Natural killer cell (primary cell): ENCODE data around the gene SERPINB10. TPM values are rescaled to one million over a fixed set of nuclear protein-coding genes. Genes with fewer than 3 reads are reported as not detected.

Experiments
- ATAC-seq, 3 donors: fragments of 150-1000 bp in 2 of 3; fragments of 200-7000 bp in 1 of 3; cut with Tn5 transposase; 1 replicate in 1 of 3; 2 replicates in 2 of 3; pipeline ENCODE4 v1.10.0; 2021; ENCODE audit warnings: mild to moderate bottlenecking in 2 of 3, moderate library complexity in 2 of 3
- DNase-seq, 2 donors: peaks; one replicate each; pipeline versions ENCODE4 v3.0.0 to v3.0.0-alpha.2; 2013 to 2021; ENCODE audit warnings: mixed read lengths in 1 of 2
- H3K27ac ChIP-seq: one replicate; pipeline ENCODE4 v1.5.1; 2013; ENCODE audit warnings: mild to moderate bottlenecking, low read length
- H3K27me3 ChIP-seq: one replicate; pipeline ENCODE4 v1.6.1; 2013; ENCODE audit warnings: low read length; ENCODE audit not compliant: control insufficient read depth, insufficient read depth
- H3K36me3 ChIP-seq: one replicate; pipeline ENCODE4 v1.6.1; 2013; ENCODE audit warnings: low read length; ENCODE audit not compliant: control insufficient read depth, insufficient read depth
- H3K4me1 ChIP-seq: one replicate; pipeline ENCODE4 v1.6.1; 2013; ENCODE audit warnings: low read length; ENCODE audit not compliant: control insufficient read depth, insufficient read depth
- H3K4me3 ChIP-seq: one replicate; pipeline ENCODE4 v1.5.1; 2013; ENCODE audit warnings: low read length
- H3K9me3 ChIP-seq: one replicate; pipeline ENCODE4 v1.6.1; 2013; ENCODE audit warnings: low read length; ENCODE audit not compliant: control insufficient read depth, insufficient read depth
- H3K27ac Mint-ChIP-seq, 2 donors: one replicate each; pipeline ENCODE4 v1.8.0; 2022; ENCODE audit warnings: mild to moderate bottlenecking in 2 of 2, mixed read lengths in 2 of 2, moderate library complexity in 1 of 2
- H3K27me3 Mint-ChIP-seq, 2 donors: one replicate each; pipeline ENCODE4 v1.8.0; 2022; ENCODE audit warnings: low read depth in 2 of 2, mixed read lengths in 2 of 2
- H3K36me3 Mint-ChIP-seq: one replicate; pipeline ENCODE4 v1.8.0; 2022; ENCODE audit warnings: mixed read lengths
- H3K4me1 Mint-ChIP-seq, 2 donors: one replicate each; pipeline ENCODE4 v1.8.0; 2022; ENCODE audit warnings: mixed read lengths in 2 of 2
- H3K4me3 Mint-ChIP-seq: one replicate; pipeline ENCODE4 v1.8.0; 2022; ENCODE audit warnings: mild to moderate bottlenecking, moderate library complexity, mixed read lengths
- H3K9me3 Mint-ChIP-seq, 2 donors: one replicate each; pipeline ENCODE4 v1.8.0; 2022; ENCODE audit warnings: mixed read lengths in 2 of 2
- WGBS: methylation state at CpG from one replicate; pipeline ENCODE4 v1.1.7; 2013; ENCODE audit warnings: missing lambda C conversion rate; ENCODE audit not compliant: insufficient coverage; 5-methylcytosine and 5-hydroxymethylcytosine counted together
- intact Hi-C: fragments of 100-400 bp; cut with micrococcal nuclease; formaldehyde crosslinking; loops from one replicate; pipeline ENCODE4 v1.14.2; 2022
- total RNA-seq, 4 donors: library from RNA; stranded (reverse); fragments of 120-200 nt in 1 of 4; gene quantifications; one replicate each; pipeline versions ENCODE4 v1.2.3 to v1.2.4, GENCODE V29; 2013 to 2022
- TF ChIP-seq, protein P1 (sequence below): fragments of 200-600 bp; IDR thresholded peaks from one replicate; pipeline ENCODE4 v1.8.0; 2022; ENCODE audit warnings: antibody characterized with exemption

The SERPINB10 gene
- total RNA-seq, 3 donors from 2014 or later (not counting 1 experiment from before 2014, with no cell fraction given): 0.43 TPM; not detected in 2

DNA sequence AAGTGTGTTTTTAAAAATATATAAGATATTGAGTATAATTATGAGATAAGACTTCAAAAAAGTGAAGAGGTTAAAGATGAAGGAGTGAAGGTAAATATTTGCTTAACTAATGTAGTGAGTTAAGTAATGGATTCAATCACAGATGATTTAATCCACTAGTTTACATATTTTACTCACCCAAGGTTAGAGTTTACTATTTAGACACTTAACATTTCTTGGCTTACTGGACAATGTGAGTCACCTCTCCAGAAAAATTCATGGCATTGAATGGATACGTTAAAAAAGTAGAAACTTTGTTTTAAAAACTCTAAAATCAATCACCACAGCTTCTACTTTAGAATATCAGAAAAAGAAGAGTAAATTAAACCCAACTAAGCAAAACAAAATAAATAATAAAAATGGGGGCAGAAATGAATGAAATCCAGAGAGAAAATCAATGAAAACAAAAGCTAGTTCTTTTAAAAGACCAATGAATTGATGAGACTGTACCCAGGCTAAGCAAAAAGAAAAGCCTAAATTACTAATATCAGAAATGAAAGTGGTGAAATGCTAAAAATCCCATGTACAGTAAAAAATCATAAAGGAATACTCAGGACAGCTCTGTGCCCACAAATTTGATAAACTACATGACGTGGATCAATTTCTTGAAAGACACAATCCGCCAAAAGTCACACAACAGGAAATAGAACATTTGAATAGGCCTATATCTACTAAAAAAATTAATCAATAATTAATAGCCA, 39.5 kb downstream of the SERPINB10 start:
- no peak overlapping the region for H3K27ac ChIP-seq
- peaks cover 6% of the 10 kb centered on the region for H3K4me1 ChIP-seq
- H3K4me3 Mint-ChIP-seq: no peak overlapping the region
- H3K9me3 Mint-ChIP-seq: peaks cover 0 to 3% of the 10 kb centered on the region in 2 donors
- H3K36me3 Mint-ChIP-seq: no peaks in the 10 kb centered on the region
- H3K27me3 ChIP-seq: peaks cover 11% of the 10 kb centered on the region
- TF ChIP-seq, protein P1, sequence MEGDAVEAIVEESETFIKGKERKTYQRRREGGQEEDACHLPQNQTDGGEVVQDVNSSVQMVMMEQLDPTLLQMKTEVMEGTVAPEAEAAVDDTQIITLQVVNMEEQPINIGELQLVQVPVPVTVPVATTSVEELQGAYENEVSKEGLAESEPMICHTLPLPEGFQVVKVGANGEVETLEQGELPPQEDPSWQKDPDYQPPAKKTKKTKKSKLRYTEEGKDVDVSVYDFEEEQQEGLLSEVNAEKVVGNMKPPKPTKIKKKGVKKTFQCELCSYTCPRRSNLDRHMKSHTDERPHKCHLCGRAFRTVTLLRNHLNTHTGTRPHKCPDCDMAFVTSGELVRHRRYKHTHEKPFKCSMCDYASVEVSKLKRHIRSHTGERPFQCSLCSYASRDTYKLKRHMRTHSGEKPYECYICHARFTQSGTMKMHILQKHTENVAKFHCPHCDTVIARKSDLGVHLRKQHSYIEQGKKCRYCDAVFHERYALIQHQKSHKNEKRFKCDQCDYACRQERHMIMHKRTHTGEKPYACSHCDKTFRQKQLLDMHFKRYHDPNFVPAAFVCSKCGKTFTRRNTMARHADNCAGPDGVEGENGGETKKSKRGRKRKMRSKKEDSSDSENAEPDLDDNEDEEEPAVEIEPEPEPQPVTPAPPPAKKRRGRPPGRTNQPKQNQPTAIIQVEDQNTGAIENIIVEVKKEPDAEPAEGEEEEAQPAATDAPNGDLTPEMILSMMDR: no peak
- peaks cover 0 to 10% of the 10 kb centered on the region in 2 donors for H3K4me1 Mint-ChIP-seq
- 80% methylated on average over 2 of the region's 3 CpGs for WGBS
- H3K9me3 ChIP-seq: no peaks in the 10 kb centered on the region
- intact Hi-C loops: no loop called here
- no peak for DNase-seq
- H3K27me3 Mint-ChIP-seq: peaks cover 48 to 59% of the 10 kb centered on the region in 2 donors
- no peaks in the 10 kb centered on the region for H3K36me3 ChIP-seq
- no peak for ATAC-seq
- no peak overlapping the region for H3K27ac Mint-ChIP-seq
- no peak overlapping the region for H3K4me3 ChIP-seq

DNA sequence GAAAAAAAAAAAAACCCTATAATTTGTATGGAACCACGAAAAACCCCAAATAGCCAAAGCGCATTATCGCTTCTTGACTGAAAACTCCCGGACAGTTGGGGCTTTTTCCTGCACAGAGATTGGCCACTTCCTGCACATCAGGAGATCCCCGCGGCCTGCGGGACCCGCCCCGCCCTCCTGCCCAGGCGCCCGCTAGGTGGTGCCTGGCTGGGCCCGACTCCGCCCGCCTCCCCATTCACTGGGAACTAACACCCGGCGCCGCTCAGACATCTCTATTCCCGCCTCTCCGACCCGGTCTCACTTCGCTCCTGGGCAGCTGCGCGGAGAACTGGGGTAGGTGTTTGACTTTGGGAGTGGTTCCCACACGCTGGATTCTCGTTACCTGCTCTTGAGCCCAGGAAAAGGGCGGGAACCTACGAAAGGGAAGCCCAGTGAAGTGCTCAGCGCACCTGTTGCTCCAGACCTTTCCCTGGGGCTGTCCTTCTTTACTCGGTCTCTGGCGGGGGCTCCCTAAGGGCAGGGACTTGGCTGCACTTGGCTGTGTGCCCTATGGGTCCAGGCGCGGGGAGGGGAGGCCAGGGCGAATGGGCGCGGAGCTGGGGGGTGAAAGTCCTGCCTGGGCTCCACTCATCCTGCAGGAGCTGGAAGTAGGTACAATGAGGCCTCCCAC, 41.4 kb downstream of the SERPINB10 start, which contains the start of gene HMSD:
TSS of gene HMSD (plus strand) at position 234 of the 670 bp plus-strand sequence. CDS start 4,155 bp downstream, outside the sequence.
- Mint-ChIP-seq H3K36me3 (no peaks in the 10 kb centered on the region), H3K9me3 (peaks cover 0 to 3% of the 10 kb centered on the region in 2 donors), H3K27me3 (peaks cover 32 to 39% of the 10 kb centered on the region in 2 donors), H3K4me1 (peaks cover 0 to 10% of the 10 kb centered on the region in 2 donors), H3K27ac (no peak within 1 kb of the TSS), H3K4me3 (no peak within 1 kb of the TSS)
- Histone ChIP-seq H3K9me3 (no peaks in the 10 kb centered on the region), H3K27ac (no peak within 1 kb of the TSS), H3K4me3 (no peak within 1 kb of the TSS), H3K4me1 (peaks cover 6% of the 10 kb centered on the region), H3K27me3 (peaks cover 11% of the 10 kb centered on the region), H3K36me3 (no peaks in the 10 kb centered on the region)
- DNase-seq (peak in 1 of 2 donors; percentile 78), ATAC-seq (peak; percentile 61 to 77 (median 72))
- intact Hi-C loops: no loop called here
- 27% methylated on average over 35 of the region's 35 CpGs for WGBS
- TF ChIP-seq, protein P1: no peak

DNA sequence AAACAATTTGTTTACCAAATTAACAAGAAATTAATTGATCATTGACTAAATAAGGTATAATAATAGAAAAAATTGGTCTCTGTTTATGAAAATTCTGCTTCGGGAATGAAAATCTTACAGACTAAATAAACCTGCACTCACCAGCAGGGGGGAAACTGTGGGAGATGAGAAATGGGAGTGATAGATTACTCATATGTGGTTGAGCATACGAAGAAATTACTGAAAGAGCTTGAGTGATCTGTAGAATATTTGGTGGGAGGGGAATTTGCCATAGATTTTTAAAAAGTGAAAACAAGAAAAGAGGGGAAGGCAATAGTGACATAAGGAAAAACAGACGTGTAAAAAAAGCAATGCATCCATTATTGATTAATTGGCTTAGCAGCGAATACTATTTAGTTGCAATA, 43.5 kb downstream of the SERPINB10 start:
- peaks cover 6% of the 10 kb centered on the region for H3K4me1 ChIP-seq
- H3K9me3 Mint-ChIP-seq: peaks cover 0 to 3% of the 10 kb centered on the region in 2 donors
- H3K27ac Mint-ChIP-seq: no peak overlapping the region
- peaks cover 11% of the 10 kb centered on the region for H3K27me3 ChIP-seq
- ATAC-seq (no peak), DNase-seq (peak in 1 of 2 donors; percentile 19)
- intact Hi-C loops: no loop called here
- no peak overlapping the region for H3K27ac ChIP-seq
- no peaks in the 10 kb centered on the region for H3K36me3 ChIP-seq
- no peaks in the 10 kb centered on the region for H3K9me3 ChIP-seq
- peaks cover 0 to 10% of the 10 kb centered on the region in 2 donors for H3K4me1 Mint-ChIP-seq
- TF ChIP-seq, protein P1: no peak
- H3K36me3 Mint-ChIP-seq: no peaks in the 10 kb centered on the region
- no peak overlapping the region for H3K4me3 ChIP-seq
- 68% methylated on average over 3 of the region's 4 CpGs for WGBS
- peaks cover 32 to 51% of the 10 kb centered on the region in 2 donors for H3K27me3 Mint-ChIP-seq
- H3K4me3 Mint-ChIP-seq: no peak overlapping the region
